Astrocyte (in vitro differentiated cells and primary cell): ENCODE results near the gene RNF123.

ENCODE experiments used
- EZH2 ChIP-seq: IDR thresholded peaks from 2 replicates; pipeline ENCODE4 v1.6.1; 2012; ENCODE audit warnings: mild to moderate bottlenecking, low read length, inconsistent platforms; ENCODE audit not compliant: insufficient read depth
- TF ChIP-seq, protein P1 (sequence below): IDR thresholded peaks from 2 replicates; pipeline ENCODE4 v1.5.1; 2011; ENCODE audit warnings: low read depth, mild to moderate bottlenecking, inconsistent platforms, low read length, moderate library complexity; ENCODE audit not compliant: insufficient read depth

DNA sequence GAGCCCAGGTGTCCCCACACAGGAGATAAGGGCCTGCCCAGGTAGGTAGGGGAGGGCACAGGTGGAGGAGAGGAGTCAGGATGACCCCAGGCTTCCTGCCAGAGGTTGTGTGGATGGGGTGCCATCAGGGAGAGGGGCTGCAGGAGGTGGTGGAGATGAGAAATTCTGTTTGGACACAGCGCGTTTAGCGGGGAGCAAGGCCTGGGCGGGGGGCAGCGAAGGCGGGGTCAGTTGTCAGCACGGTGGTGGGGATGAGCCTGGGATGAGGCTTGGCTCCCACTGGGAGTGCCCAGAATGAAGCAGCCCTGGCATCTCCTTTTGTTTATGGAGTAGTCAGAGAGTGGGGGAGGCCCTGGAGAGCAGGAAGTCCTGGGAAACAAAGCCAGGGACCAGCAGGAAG, 14.6 kb downstream of the RNF123 start:
- TF ChIP-seq, protein P1, sequence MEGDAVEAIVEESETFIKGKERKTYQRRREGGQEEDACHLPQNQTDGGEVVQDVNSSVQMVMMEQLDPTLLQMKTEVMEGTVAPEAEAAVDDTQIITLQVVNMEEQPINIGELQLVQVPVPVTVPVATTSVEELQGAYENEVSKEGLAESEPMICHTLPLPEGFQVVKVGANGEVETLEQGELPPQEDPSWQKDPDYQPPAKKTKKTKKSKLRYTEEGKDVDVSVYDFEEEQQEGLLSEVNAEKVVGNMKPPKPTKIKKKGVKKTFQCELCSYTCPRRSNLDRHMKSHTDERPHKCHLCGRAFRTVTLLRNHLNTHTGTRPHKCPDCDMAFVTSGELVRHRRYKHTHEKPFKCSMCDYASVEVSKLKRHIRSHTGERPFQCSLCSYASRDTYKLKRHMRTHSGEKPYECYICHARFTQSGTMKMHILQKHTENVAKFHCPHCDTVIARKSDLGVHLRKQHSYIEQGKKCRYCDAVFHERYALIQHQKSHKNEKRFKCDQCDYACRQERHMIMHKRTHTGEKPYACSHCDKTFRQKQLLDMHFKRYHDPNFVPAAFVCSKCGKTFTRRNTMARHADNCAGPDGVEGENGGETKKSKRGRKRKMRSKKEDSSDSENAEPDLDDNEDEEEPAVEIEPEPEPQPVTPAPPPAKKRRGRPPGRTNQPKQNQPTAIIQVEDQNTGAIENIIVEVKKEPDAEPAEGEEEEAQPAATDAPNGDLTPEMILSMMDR: no peak
- no peak for TF ChIP-seq EZH2
